HepG2 (cell line): ENCODE measurements around the gene TTC28. TPM values are rescaled to one million over a fixed set of nuclear protein-coding genes. Genes with fewer than 3 reads are reported as not detected.

Experiments used
- ATAC-seq: fragments of 200-7000 bp; cut with Tn5 transposase; 3 replicates; pipeline ENCODE4 v1.9.1; 2020; ENCODE audit warnings: mild to moderate bottlenecking, moderate library complexity
- BruUV-seq: library from RNA; stranded (reverse); fragments of 400-500 nt; replicated peaks from 2 replicates; lab custom pipeline; 2021; lab: Mats Ljungman, UMichigan
- CTCF ChIA-PET: fragments of 300-600 bp; formaldehyde crosslinking; extraction: SDS; loops from one replicate; lab custom pipeline; 2021; ENCODE audit warnings: low total read pairs, inconsistent platforms, low intra/inter-chr PET ratio; lab: Yijun Ruan, JAX
- POLR2A ChIA-PET: fragments of 350-600 bp; sonication (Branson Sonifier 250); formaldehyde crosslinking; loops from one replicate; lab custom pipeline; 2020; ENCODE audit warnings: antibody characterized with exemption, inconsistent platforms; lab: Yijun Ruan, JAX
- DNase-seq: peaks from one replicate; pipeline ENCODE4 v3.0.0-alpha.2; 2015; ENCODE audit warnings: low spot score
- FAIRE-seq: peaks from 3 replicates; lab custom pipeline; 2011; peaks lifted over from hg19 to GRCh38; lab: Jason Lieb, UNC
- H2AFZ ChIP-seq: one replicate; pipeline ENCODE4 v1.6.1; 2011; ENCODE audit warnings: low read length, inconsistent platforms
- H3K27ac ChIP-seq: fragments of 300-600 bp; 3 replicates; pipeline ENCODE4 v1.8.0; 2011; ENCODE audit warnings: mixed run types, mild to moderate bottlenecking, mixed read lengths, low read length, inconsistent platforms; ENCODE audit not compliant: insufficient read depth; ENCODE audit errors: extremely low read length
- H3K27me3 ChIP-seq, 2 experiments: fragments of 200-600 bp in 1 of 2; 2 replicates in 1 of 2; 3 replicates in 1 of 2; pipeline versions ENCODE4 v1.6.0 to v1.8.0; 2011; ENCODE audit warnings: low read length in 2 of 2, mild to moderate bottlenecking in 2 of 2, moderate library complexity in 2 of 2, inconsistent platforms in 1 of 2; ENCODE audit not compliant: insufficient read depth in 2 of 2, control insufficient read depth in 1 of 2
- H3K36me3 ChIP-seq, 2 experiments: fragments of 200-600 bp in 1 of 2; replicated peaks in 1 of 2; 2 replicates in 1 of 2; 3 replicates in 1 of 2; pipeline versions ENCODE4 v1.5.1 to v1.8.0; 2011; ENCODE audit warnings: low read length in 2 of 2, inconsistent platforms in 1 of 2; ENCODE audit not compliant: insufficient read depth in 2 of 2, control insufficient read depth in 1 of 2
- H3K4me1 ChIP-seq: 2 replicates; pipeline ENCODE4 v1.5.1; 2012; ENCODE audit warnings: low read length, inconsistent platforms; ENCODE audit not compliant: insufficient read depth
- H3K4me2 ChIP-seq: 2 replicates; pipeline ENCODE4 v1.6.0; 2011; ENCODE audit warnings: low read depth, low read length, inconsistent platforms
- H3K4me3 ChIP-seq, 3 experiments: fragments of 200-600 bp in 1 of 3; sonication (generic), shearing (Covaris generic) in 1 of 3; replicated peaks in 1 of 3; 2 replicates each; pipeline ENCODE4 v1.5.1; 2011 to 2016; ENCODE audit warnings: low read length in 3 of 3, inconsistent platforms in 2 of 3, low read depth in 2 of 3, mild to moderate bottlenecking in 2 of 3, control low read depth in 1 of 3, mixed read lengths in 1 of 3; ENCODE audit not compliant: insufficient read depth in 1 of 3
- H3K79me2 ChIP-seq: one replicate; pipeline ENCODE4 v1.6.1; 2011; ENCODE audit warnings: low read length, inconsistent platforms; ENCODE audit not compliant: insufficient read depth
- H3K9ac ChIP-seq: 2 replicates; pipeline ENCODE4 v1.6.0; 2011; ENCODE audit warnings: mild to moderate bottlenecking, low read depth, low read length, inconsistent platforms; ENCODE audit not compliant: insufficient read depth
- H3K9me3 ChIP-seq: 2 replicates; pipeline ENCODE4 v1.5.1; 2012; ENCODE audit warnings: mild to moderate bottlenecking, low read length
- H4K20me1 ChIP-seq: 2 replicates; pipeline ENCODE4 v1.6.0; 2011; ENCODE audit warnings: inconsistent platforms, mild to moderate bottlenecking, low read length, moderate library complexity; ENCODE audit not compliant: insufficient read depth
- IKZF1 ChIP-seq: fragments of 450-650 bp; IDR thresholded peaks from 2 replicates; pipeline ENCODE4 v1.7.1; 2016
- PLRG1 ChIP-seq: fragments of 450-650 bp; conservative IDR thresholded peaks from 2 replicates; pipeline ENCODE4 v1.6.1; 2016
- SKI ChIP-seq: fragments of 450-650 bp; IDR thresholded peaks from one replicate; pipeline ENCODE4 v1.6.1; 2018; ENCODE audit warnings: mild to moderate bottlenecking; ENCODE audit not compliant: partially characterized antibody
- SP140L ChIP-seq: sonication (generic); formaldehyde crosslinking; IDR thresholded peaks from 2 replicates; pipeline ENCODE4 v1.4.0; 2020; ENCODE audit warnings: missing genetic modification reagents, borderline replicate concordance
- ZKSCAN5 ChIP-seq: sonication (generic); formaldehyde crosslinking; IDR thresholded peaks from 2 replicates; pipeline ENCODE4 v1.5.1; 2020; ENCODE audit warnings: mild to moderate bottlenecking, missing genetic modification reagents
- WGBS: methylation state at CpG from one replicate; pipeline ENCODE4 v1.1.6; 2017; ENCODE audit warnings: low lambda C conversion rate; 5-methylcytosine and 5-hydroxymethylcytosine counted together
- in situ Hi-C: cut with HindIII; loops from 2 replicates; pipeline ENCODE4 v1.10.0; 2017; ENCODE audit warnings: low pct_unique_long_range_greater_than_20kb; ENCODE audit not compliant: extremely low pct_ligation_motif_present
- intact Hi-C: fragments of 100-400 bp; cut with micrococcal nuclease; formaldehyde crosslinking; loops from one replicate; pipeline ENCODE4 v1.10.0; 2022; ENCODE audit not compliant: unreplicated experiment
- polyA plus RNA-seq, 8 experiments: library from polyadenylated mRNA; depleted of rRNA in 3 of 8; stranded (reverse) in 7 of 8; unstranded in 1 of 8; fragments of >200 nt; fragmentation: Illumina TruSeq in 4 of 8; extraction: Trizol in 4 of 8; gene quantifications; 2 replicates each; pipeline versions ENCODE4 v1.2.1 to v1.2.3, GENCODE V29; 2011 to 2016; ENCODE audit warnings: low read depth in 4 of 8, missing spikeins in 1 of 8, mixed read lengths in 1 of 8; ENCODE audit not compliant: insufficient read depth in 1 of 8
- total RNA-seq, 5 experiments: library from RNA; depleted of rRNA; stranded (reverse); fragments of >200 nt; fragmentation: Illumina TruSeq; extraction: Trizol; gene quantifications; 2 replicates each; pipeline ENCODE4 v1.2.3, GENCODE V29; 2016; ENCODE audit warnings: low read depth in 1 of 5
- TF ChIP-seq, protein P1 (sequence below): sonication (generic); formaldehyde crosslinking; IDR thresholded peaks from 2 replicates; pipeline ENCODE4 v1.4.0; 2020; ENCODE audit warnings: missing genetic modification reagents
- TF ChIP-seq, protein P2 (sequence below): IDR thresholded peaks from 2 replicates; pipeline ENCODE4 v1.6.1; 2016; ENCODE audit warnings: control low read depth

TTC28 gene
- total and polyA plus RNA-seq, 2 of the 13 experiments (the other 11 are each of a cell fraction or from before 2014, with no cell fraction given) = 4.2 to 13.1 TPM

DNA sequence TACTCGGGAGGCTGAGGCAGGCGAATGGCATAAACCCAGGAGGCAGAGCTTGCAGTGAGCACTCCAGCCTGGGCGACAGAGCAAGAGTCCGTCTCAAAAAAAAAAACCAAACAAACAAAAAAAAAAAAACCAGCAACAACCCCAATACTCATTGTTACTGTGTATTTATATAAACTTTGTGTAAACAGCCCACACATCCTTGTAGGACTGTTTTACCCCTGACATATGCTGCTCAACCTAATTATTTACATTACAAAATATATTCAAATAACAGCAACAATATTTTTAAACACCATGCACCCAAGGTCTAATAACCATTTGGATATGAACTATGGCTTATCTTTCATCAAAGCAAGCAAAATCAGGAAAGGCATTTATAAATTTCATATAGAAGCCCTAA lies 284.1 kb downstream of the TTC28 start:
- BruUV-seq = no TSS peak
- FAIRE-seq = no peak
- no peak for ATAC-seq

DNA sequence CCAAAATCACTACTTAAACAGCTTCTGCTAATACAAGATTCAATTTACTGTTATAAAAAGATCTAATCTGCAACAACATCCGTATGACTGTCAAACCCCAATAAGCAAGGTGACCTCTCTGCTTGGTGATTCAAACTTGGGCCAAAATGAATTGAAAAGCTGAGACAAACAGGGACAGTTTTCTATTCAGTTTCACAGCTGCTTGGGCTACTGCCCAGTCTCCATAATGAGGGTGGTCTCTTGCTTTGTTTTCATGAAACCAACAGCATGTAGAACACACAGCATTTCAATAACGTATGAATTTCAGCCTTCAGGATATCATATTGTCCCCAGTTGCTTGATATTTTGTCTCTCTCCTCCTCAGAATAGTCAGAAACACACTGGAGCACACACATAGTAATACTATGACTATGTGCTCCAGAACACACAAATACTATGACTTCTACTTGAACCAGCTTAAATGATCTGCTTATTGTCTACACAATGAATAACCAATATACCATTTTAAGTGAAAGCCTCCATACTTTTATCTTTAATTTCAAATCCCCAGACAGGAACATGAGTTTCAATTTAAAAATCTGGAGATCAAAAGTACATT lies 285.0 kb downstream of the TTC28 start:
- intact Hi-C loops = no loop called here
- H2AFZ ChIP-seq = no peak overlapping the region

More for the DNA sequence above, 284.1 kb downstream of the TTC28 start:
- Histone ChIP-seq H3K9ac (no peak overlapping the region), H2AFZ (no peak overlapping the region), H3K9me3 (no peaks in the 10 kb centered on the region), H3K4me2 (no peak overlapping the region), H3K79me2 (no peaks in the 10 kb centered on the region), H3K36me3 (no peaks in the 10 kb centered on the region; a peak in 1 of 5 replicates), H3K27me3 (no peaks in the 10 kb centered on the region), H3K27ac (no peak overlapping the region)
- 95% methylated on average over 4 of the region's 4 CpGs for WGBS
- in situ Hi-C loops (no loop called here), intact Hi-C loops (no loop called here)
- ChIA-PET POLR2A (no interaction called here), CTCF (no interaction called here)
- DNase-seq = no peak
- TF ChIP-seq, protein P1, sequence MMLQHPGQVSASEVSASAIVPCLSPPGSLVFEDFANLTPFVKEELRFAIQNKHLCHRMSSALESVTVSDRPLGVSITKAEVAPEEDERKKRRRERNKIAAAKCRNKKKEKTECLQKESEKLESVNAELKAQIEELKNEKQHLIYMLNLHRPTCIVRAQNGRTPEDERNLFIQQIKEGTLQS (CRISPR knock-in tag) = no peak
- TF ChIP-seq, all 625 proteins: peak for 0
- Histone ChIP-seq H4K20me1 (no peaks in the 10 kb centered on the region), H3K4me3 (no peak overlapping the region), H3K4me1 (peaks cover 20% of the 10 kb centered on the region)

More for the DNA sequence above, 285.0 kb downstream of the TTC28 start:
- H3K9ac ChIP-seq = no peak overlapping the region
- DNase-seq = no peak
- no peaks in the 10 kb centered on the region; a peak in 1 of 5 replicates for H3K36me3 ChIP-seq
- H3K4me1 ChIP-seq = peaks cover 20% of the 10 kb centered on the region
- no peak overlapping the region for H3K4me3 ChIP-seq
- ChIA-PET CTCF (no interaction called here), POLR2A (no interaction called here)
- no peaks in the 10 kb centered on the region for H3K9me3 ChIP-seq
- no TSS peak for BruUV-seq
- H3K27ac ChIP-seq = no peak overlapping the region
- in situ Hi-C loops = no loop called here
- no peaks in the 10 kb centered on the region for H4K20me1 ChIP-seq
- 93% methylated on average over 2 of the region's 2 CpGs for WGBS
- TF ChIP-seq SP140L (CRISPR knock-in tag) (no peak), PLRG1 (no peak), IKZF1 (no peak), SKI (no peak), ZKSCAN5 (CRISPR knock-in tag) (no peak)
- TF ChIP-seq, protein P2, sequence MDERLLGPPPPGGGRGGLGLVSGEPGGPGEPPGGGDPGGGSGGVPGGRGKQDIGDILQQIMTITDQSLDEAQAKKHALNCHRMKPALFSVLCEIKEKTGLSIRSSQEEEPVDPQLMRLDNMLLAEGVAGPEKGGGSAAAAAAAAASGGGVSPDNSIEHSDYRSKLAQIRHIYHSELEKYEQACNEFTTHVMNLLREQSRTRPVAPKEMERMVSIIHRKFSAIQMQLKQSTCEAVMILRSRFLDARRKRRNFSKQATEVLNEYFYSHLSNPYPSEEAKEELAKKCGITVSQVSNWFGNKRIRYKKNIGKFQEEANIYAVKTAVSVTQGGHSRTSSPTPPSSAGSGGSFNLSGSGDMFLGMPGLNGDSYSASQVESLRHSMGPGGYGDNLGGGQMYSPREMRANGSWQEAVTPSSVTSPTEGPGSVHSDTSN = no peak
- no peak overlapping the region for H3K4me2 ChIP-seq
- no peaks in the 10 kb centered on the region for H3K79me2 ChIP-seq
- FAIRE-seq = no peak
- no peak for ATAC-seq
- H3K27me3 ChIP-seq = no peaks in the 10 kb centered on the region
